HEK293 (cell line): Measurements from ENCODE around the gene TMEM255B.
"Not testable (repeated sequence)": the region's sequence is repeated elsewhere in the genome, so short reads cannot be mapped to it uniquely, and the experiment has no call there.

Source experiments
- CTCF ChIA-PET: fragments of 350-600 bp; formaldehyde crosslinking; extraction: SDS; loops from one replicate; lab custom pipeline; 2021; ENCODE audit warnings: antibody characterized with exemption; lab: Yijun Ruan, JAX
- POLR2A ChIA-PET: fragments of 300-600 bp; formaldehyde crosslinking; extraction: SDS; loops from one replicate; lab custom pipeline; 2020; ENCODE audit warnings: antibody characterized with exemption, inconsistent platforms; lab: Yijun Ruan, JAX
- H3K27ac ChIP-seq: fragments of 200-500 bp; sonication (Bioruptor generic); 2 replicates; pipeline ENCODE4 v1.5.1; 2014; ENCODE audit warnings: low read depth, low read length, control low read depth, inconsistent platforms; ENCODE audit errors: extremely low read depth
- H3K36me3 ChIP-seq, 2 experiments: fragments of 200-500 bp in 1 of 2; sonication (Bioruptor generic) in 1 of 2; 1 replicate in 1 of 2; 2 replicates in 1 of 2; pipeline ENCODE4 v1.5.1; 2014 to 2017; ENCODE audit warnings: inconsistent platforms in 2 of 2, low read length in 2 of 2; ENCODE audit not compliant: control insufficient read depth in 2 of 2, insufficient read depth in 1 of 2
- H3K4me1 ChIP-seq: fragments of 200-500 bp; sonication (Bioruptor generic); 2 replicates; pipeline ENCODE4 v1.5.1; 2014; ENCODE audit warnings: mild to moderate bottlenecking, low read length, inconsistent platforms; ENCODE audit not compliant: control insufficient read depth, insufficient read depth
- H3K4me3 ChIP-seq: 2 replicates; pipeline ENCODE4 v1.5.1; 2011; ENCODE audit warnings: low read depth, mild to moderate bottlenecking, control low read depth, low read length, moderate library complexity
- H3K9me3 ChIP-seq: fragments of 200-500 bp; sonication (Bioruptor generic); 2 replicates; pipeline ENCODE4 v1.5.1; 2014; ENCODE audit warnings: low read depth, low read length, inconsistent platforms; ENCODE audit not compliant: control insufficient read depth, insufficient read depth
- BCL11A ChIP-seq: fragments of 450-650 bp; formaldehyde crosslinking; IDR thresholded peaks from 2 replicates; pipeline ENCODE4 v1.5.1; 2016; ENCODE audit warnings: low read depth, missing biosample characterization, missing genetic modification characterization
- GFI1B ChIP-seq: fragments of 450-650 bp; formaldehyde crosslinking; IDR thresholded peaks from 2 replicates; pipeline ENCODE4 v1.5.1; 2016; ENCODE audit warnings: missing biosample characterization, missing genetic modification characterization
- SP7 ChIP-seq: fragments of 450-650 bp; formaldehyde crosslinking; IDR thresholded peaks from 2 replicates; pipeline ENCODE4 v1.5.1; 2016; ENCODE audit warnings: missing biosample characterization, missing genetic modification characterization
- ZBTB8A ChIP-seq: fragments of 450-650 bp; formaldehyde crosslinking; IDR thresholded peaks from 2 replicates; pipeline ENCODE4 v1.5.1; 2016; ENCODE audit warnings: missing biosample characterization, missing genetic modification characterization
- ZNF394 ChIP-seq: fragments of 450-650 bp; formaldehyde crosslinking; IDR thresholded peaks from 2 replicates; pipeline ENCODE4 v1.5.1; 2016; ENCODE audit warnings: missing biosample characterization, missing genetic modification characterization, mild to moderate bottlenecking, moderate library complexity, borderline replicate concordance
- ZNF548 ChIP-seq: fragments of 450-650 bp; formaldehyde crosslinking; IDR thresholded peaks from 2 replicates; pipeline ENCODE4 v1.5.1; 2016; ENCODE audit warnings: missing biosample characterization, missing genetic modification characterization
- ZNF837 ChIP-seq: fragments of 450-650 bp; formaldehyde crosslinking; IDR thresholded peaks from 2 replicates; pipeline ENCODE4 v1.5.1; 2016; ENCODE audit warnings: missing biosample characterization, missing genetic modification characterization
- TF ChIP-seq, protein P1 (sequence below): fragments of 450-650 bp; formaldehyde crosslinking; IDR thresholded peaks from 2 replicates; pipeline ENCODE4 v1.5.1; 2016; ENCODE audit warnings: missing biosample characterization, missing genetic modification characterization
- TF ChIP-seq, protein P2 (sequence below): fragments of 450-650 bp; formaldehyde crosslinking; IDR thresholded peaks from 2 replicates; pipeline ENCODE4 v1.5.1; 2016; ENCODE audit warnings: missing biosample characterization, missing genetic modification characterization
- TF ChIP-seq, protein P3 (sequence below): fragments of 450-650 bp; formaldehyde crosslinking; IDR thresholded peaks from 2 replicates; pipeline ENCODE4 v1.5.1; 2017; ENCODE audit warnings: missing biosample characterization, missing genetic modification characterization
- TF ChIP-seq, protein P4 (sequence below): fragments of 450-650 bp; formaldehyde crosslinking; IDR thresholded peaks from 2 replicates; pipeline ENCODE4 v1.5.1; 2016; ENCODE audit warnings: missing biosample characterization, missing genetic modification characterization, low read depth
- TF ChIP-seq, protein P5 (sequence below): fragments of 450-650 bp; formaldehyde crosslinking; IDR thresholded peaks from 2 replicates; pipeline ENCODE4 v1.5.1; 2016; ENCODE audit warnings: missing biosample characterization, missing genetic modification characterization

The TMEM255B gene

DNA sequence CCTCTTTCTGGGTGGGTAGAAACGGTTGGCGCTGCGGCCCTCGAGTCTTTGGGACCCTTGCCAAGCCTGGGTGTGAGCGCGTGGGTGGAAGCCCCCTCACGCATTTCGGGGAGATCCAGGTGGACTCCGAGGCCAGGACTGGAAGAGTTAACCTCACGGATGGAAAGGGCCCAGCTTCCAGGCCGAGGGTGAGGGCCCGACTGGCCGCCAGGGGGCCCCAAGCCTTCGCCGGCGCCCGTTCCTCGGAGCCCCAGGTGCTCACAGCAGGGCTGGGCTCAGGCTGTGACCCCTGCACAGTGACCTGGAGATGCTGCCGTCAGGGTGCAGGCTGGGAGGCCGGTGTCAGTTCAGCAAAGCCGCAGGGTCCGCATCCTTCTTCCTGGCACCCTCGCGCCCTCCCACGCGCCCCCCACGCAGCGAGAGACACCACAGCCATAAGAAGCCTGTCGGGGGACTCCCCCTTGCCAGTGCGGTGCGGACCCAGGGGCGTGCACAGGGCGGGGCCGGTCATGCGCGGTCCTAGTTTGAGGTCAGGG, 34.2 kb upstream of the TMEM255B start (continued):
- TF ChIP-seq, protein P1, sequence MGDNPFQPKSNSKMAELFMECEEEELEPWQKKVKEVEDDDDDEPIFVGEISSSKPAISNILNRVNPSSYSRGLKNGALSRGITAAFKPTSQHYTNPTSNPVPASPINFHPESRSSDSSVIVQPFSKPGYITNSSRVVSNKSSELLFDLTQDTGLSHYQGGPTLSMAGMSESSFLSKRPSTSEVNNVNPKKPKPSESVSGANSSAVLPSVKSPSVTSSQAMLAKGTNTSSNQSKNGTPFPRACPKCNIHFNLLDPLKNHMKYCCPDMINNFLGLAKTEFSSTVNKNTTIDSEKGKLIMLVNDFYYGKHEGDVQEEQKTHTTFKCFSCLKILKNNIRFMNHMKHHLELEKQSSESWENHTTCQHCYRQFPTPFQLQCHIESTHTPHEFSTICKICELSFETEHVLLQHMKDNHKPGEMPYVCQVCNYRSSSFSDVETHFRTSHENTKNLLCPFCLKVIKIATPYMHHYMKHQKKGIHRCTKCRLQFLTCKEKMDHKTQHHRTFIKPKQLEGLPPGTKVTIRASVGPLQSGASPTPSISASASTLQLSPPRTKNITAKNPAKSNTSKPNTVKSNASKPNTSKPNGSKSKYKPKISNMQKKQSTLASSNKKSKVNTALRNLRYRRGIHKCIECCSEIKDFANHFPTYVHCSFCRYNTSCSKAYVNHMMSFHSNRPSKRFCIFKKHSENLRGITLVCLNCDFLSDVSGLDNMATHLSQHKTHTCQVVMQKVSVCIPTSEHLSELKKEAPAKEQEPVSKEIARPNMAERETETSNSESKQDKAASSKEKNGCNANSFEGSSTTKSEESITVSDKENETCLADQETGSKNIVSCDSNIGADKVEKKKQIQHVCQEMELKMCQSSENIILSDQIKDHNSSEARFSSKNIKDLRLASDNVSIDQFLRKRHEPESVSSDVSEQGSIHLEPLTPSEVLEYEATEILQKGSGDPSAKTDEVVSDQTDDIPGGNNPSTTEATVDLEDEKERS (tag by site-specific recombination) = no peak
- TF ChIP-seq, protein P2, sequence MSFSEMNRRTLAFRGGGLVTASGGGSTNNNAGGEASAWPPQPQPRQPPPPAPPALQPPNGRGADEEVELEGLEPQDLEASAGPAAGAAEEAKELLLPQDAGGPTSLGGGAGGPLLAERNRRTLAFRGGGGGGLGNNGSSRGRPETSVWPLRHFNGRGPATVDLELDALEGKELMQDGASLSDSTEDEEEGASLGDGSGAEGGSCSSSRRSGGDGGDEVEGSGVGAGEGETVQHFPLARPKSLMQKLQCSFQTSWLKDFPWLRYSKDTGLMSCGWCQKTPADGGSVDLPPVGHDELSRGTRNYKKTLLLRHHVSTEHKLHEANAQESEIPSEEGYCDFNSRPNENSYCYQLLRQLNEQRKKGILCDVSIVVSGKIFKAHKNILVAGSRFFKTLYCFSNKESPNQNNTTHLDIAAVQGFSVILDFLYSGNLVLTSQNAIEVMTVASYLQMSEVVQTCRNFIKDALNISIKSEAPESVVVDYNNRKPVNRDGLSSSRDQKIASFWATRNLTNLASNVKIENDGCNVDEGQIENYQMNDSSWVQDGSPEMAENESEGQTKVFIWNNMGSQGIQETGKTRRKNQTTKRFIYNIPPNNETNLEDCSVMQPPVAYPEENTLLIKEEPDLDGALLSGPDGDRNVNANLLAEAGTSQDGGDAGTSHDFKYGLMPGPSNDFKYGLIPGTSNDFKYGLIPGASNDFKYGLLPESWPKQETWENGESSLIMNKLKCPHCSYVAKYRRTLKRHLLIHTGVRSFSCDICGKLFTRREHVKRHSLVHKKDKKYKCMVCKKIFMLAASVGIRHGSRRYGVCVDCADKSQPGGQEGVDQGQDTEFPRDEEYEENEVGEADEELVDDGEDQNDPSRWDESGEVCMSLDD (tag by site-specific recombination) = no peak
- peak; percentile 39; the same call in 1 of the 2 replicates for TF ChIP-seq ZNF394 (tag by site-specific recombination)
- no peak for TF ChIP-seq ZNF548 (tag by site-specific recombination)
- no peak for TF ChIP-seq GFI1B
- TF ChIP-seq, protein P3, sequence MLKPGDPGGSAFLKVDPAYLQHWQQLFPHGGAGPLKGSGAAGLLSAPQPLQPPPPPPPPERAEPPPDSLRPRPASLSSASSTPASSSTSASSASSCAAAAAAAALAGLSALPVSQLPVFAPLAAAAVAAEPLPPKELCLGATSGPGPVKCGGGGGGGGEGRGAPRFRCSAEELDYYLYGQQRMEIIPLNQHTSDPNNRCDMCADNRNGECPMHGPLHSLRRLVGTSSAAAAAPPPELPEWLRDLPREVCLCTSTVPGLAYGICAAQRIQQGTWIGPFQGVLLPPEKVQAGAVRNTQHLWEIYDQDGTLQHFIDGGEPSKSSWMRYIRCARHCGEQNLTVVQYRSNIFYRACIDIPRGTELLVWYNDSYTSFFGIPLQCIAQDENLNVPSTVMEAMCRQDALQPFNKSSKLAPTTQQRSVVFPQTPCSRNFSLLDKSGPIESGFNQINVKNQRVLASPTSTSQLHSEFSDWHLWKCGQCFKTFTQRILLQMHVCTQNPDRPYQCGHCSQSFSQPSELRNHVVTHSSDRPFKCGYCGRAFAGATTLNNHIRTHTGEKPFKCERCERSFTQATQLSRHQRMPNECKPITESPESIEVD (tag by site-specific recombination) = no peak
- TF ChIP-seq, protein P4, sequence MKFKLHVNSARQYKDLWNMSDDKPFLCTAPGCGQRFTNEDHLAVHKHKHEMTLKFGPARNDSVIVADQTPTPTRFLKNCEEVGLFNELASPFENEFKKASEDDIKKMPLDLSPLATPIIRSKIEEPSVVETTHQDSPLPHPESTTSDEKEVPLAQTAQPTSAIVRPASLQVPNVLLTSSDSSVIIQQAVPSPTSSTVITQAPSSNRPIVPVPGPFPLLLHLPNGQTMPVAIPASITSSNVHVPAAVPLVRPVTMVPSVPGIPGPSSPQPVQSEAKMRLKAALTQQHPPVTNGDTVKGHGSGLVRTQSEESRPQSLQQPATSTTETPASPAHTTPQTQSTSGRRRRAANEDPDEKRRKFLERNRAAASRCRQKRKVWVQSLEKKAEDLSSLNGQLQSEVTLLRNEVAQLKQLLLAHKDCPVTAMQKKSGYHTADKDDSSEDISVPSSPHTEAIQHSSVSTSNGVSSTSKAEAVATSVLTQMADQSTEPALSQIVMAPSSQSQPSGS (tag by site-specific recombination) = no peak
- TF ChIP-seq ZBTB8A (tag by site-specific recombination) = peak; percentile 55
- no peak for TF ChIP-seq ZNF837 (tag by site-specific recombination)
- TF ChIP-seq BCL11A (tag by site-specific recombination) = no peak
- TF ChIP-seq SP7 (tag by site-specific recombination) = 0 out of 2 replicates have a peak, but pooled peaks have one; percentile 14
- TF ChIP-seq, protein P5, sequence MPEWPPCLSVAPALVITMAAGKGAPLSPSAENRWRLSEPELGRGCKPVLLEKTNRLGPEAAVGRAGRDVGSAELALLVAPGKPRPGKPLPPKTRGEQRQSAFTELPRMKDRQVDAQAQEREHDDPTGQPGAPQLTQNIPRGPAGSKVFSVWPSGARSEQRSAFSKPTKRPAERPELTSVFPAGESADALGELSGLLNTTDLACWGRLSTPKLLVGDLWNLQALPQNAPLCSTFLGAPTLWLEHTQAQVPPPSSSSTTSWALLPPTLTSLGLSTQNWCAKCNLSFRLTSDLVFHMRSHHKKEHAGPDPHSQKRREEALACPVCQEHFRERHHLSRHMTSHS (tag by site-specific recombination) = no peak

DNA sequence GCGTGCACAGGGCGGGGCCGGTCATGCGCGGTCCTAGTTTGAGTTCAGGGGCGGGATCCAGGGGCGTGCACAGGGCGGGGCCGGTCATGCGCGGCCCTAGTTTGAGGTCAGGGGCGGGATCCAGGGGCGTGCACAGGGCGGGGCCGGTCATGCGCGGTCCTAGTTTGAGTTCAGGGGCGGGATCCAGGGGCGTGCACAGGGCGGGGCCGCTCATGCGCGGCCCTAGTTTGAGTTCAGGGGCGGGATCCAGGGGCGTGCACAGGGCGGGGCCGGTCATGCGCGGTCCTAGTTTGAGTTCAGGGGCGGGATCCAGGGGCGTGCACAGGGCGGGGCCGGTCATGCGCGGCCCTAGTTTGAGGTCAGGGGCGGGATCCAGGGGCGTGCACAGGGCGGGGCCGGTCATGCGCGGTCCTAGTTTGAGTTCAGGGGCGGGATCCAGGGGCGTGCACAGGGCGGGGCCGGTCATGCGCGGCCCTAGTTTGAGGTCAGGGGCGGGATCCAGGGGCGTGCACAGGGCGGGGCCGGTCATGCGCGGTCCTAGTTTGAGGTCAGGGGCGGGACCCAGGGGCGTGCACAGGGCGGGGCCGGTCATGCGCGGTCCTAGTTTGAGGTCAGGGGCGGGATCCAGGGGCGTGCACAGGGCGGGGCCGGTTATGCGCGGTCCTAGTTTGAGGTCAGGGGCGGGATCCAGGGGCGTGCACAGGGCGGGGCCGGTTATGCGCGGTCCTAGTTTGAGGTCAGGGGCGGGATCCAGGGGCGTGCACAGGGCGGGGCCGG, 33.5 kb upstream of the TMEM255B start:
- CTCF ChIA-PET = interaction anchor here (1.4 kb wide), 1 partner anchor 59 kb away, joined by 4 read pairs; the partner anchor contains the start of gene GRK1
- H3K9me3 ChIP-seq, POLR2A ChIA-PET, H3K4me3 ChIP-seq, H3K36me3 ChIP-seq, H3K4me1 ChIP-seq, H3K27ac ChIP-seq: not testable (repeated sequence)
